K562 (cell line): ENCODE data around the gene KRTAP9-3. TPM values are rescaled to one million over a fixed set of nuclear protein-coding genes. Genes with fewer than 3 reads are reported as not detected.

Source experiments
- ATAC-seq: fragments of 200-7000 bp; cut with Tn5 transposase; 3 replicates; pipeline ENCODE4 v1.9.1; 2020; ENCODE audit warnings: moderate library complexity
- BruUV-seq: library from RNA; stranded (reverse); fragments of 400-500 nt; replicated peaks from 2 replicates; lab custom pipeline; 2021; lab: Mats Ljungman, UMichigan
- CTCF ChIA-PET: fragments of 300-600 bp; formaldehyde crosslinking; extraction: SDS; loops from one replicate; lab custom pipeline; 2021; ENCODE audit warnings: low intra/inter-chr PET ratio; lab: Yijun Ruan, JAX
- POLR2A ChIA-PET: fragments of 300-600, 350-650 bp; sonication (Branson Sonifier 250); formaldehyde crosslinking; extraction: SDS; loops from one replicate; lab custom pipeline; 2021; ENCODE audit warnings: antibody characterized with exemption, inconsistent platforms; lab: Yijun Ruan, JAX
- DNase-seq, 4 experiments: peaks; one replicate each; pipeline versions ENCODE4 v3.0.0 to v3.0.0-alpha.2; 2011 to 2018; ENCODE audit warnings: low spot score in 3 of 4, mixed read lengths in 3 of 4; ENCODE audit errors: extremely low read depth in 1 of 4
- FAIRE-seq: peaks from 2 replicates; lab custom pipeline; 2011; peaks lifted over from hg19 to GRCh38; lab: Jason Lieb, UNC
- H2AFZ ChIP-seq: 2 replicates; pipeline ENCODE4 v1.6.0; 2011; ENCODE audit warnings: low read depth, low read length, control low read depth, inconsistent platforms
- H3K27ac ChIP-seq: fragments of 200-600 bp; 3 replicates; pipeline ENCODE4 v1.8.0; 2011; ENCODE audit warnings: low read depth, mild to moderate bottlenecking, control low read depth, inconsistent platforms, low read length, moderate library complexity, mixed read lengths; ENCODE audit errors: extremely low read depth
- H3K27me3 ChIP-seq, 2 experiments: fragments of 300-600 bp in 1 of 2; 2 replicates in 1 of 2; 3 replicates in 1 of 2; pipeline versions ENCODE4 v1.6.0 to v1.8.0; 2011; ENCODE audit warnings: inconsistent platforms in 2 of 2, low read length in 2 of 2, mild to moderate bottlenecking in 1 of 2, mixed read lengths in 1 of 2, moderate library complexity in 1 of 2; ENCODE audit not compliant: control insufficient read depth in 2 of 2, insufficient read depth in 2 of 2
- H3K36me3 ChIP-seq: fragments of 300-600 bp; 3 replicates; pipeline ENCODE4 v1.8.0; 2011; ENCODE audit warnings: mild to moderate bottlenecking, low read length, inconsistent platforms; ENCODE audit not compliant: control insufficient read depth, insufficient read depth
- H3K4me1 ChIP-seq, 2 experiments: fragments of 200-600 bp in 1 of 2; replicated peaks in 1 of 2; 2 replicates in 1 of 2; 3 replicates in 1 of 2; pipeline versions ENCODE4 v1.5.1 to v1.8.0; 2011; ENCODE audit warnings: inconsistent platforms in 2 of 2, low read length in 2 of 2, mild to moderate bottlenecking in 1 of 2, mixed read lengths in 1 of 2, moderate library complexity in 1 of 2; ENCODE audit not compliant: control insufficient read depth in 2 of 2, insufficient read depth in 2 of 2
- H3K4me2 ChIP-seq: 2 replicates; pipeline ENCODE4 v1.6.1; 2011; ENCODE audit warnings: low read length, control low read depth, inconsistent platforms, mixed read lengths; ENCODE audit not compliant: insufficient read depth
- H3K4me3 ChIP-seq: fragments of 200-600 bp; sonication (generic), shearing (Covaris generic); 2 replicates; pipeline ENCODE4 v1.5.1; 2016; ENCODE audit warnings: control low read depth, inconsistent platforms
- H3K79me2 ChIP-seq: fragments of 200-600 bp; 3 replicates; pipeline ENCODE4 v1.8.0; 2011; ENCODE audit warnings: low read length, inconsistent platforms; ENCODE audit not compliant: control insufficient read depth, insufficient read depth
- H3K9ac ChIP-seq, 2 experiments: 2 replicates each; pipeline versions ENCODE4 v1.6.0 to v1.6.1; 2011; ENCODE audit warnings: low read depth in 2 of 2, low read length in 2 of 2, control low read depth in 1 of 2, inconsistent platforms in 1 of 2, mild to moderate bottlenecking in 1 of 2, mixed read lengths in 1 of 2; ENCODE audit not compliant: insufficient read depth in 1 of 2
- H3K9me1 ChIP-seq: one replicate; pipeline ENCODE4 v1.6.0; 2011; ENCODE audit warnings: inconsistent platforms, mild to moderate bottlenecking, low read length, moderate library complexity; ENCODE audit not compliant: control insufficient read depth, insufficient read depth
- H3K9me3 ChIP-seq: replicated peaks from 2 replicates; pipeline ENCODE4 v1.5.1; 2011; ENCODE audit warnings: low read depth, low read length, inconsistent platforms; ENCODE audit not compliant: control insufficient read depth, insufficient read depth
- H4K20me1 ChIP-seq: replicated peaks from 2 replicates; pipeline ENCODE4 v1.6.1; 2011; ENCODE audit warnings: low read length, inconsistent platforms, mixed read lengths; ENCODE audit not compliant: control insufficient read depth, insufficient read depth
- ARHGAP35 ChIP-seq: fragments of 450-650 bp; IDR thresholded peaks from 2 replicates; pipeline ENCODE4 v1.6.1; 2018; ENCODE audit not compliant: partially characterized antibody
- ESRRA ChIP-seq: fragments of 450-650 bp; IDR thresholded peaks from 2 replicates; pipeline ENCODE4 v1.6.1; 2014; ENCODE audit warnings: low read depth, mild to moderate bottlenecking, moderate library complexity, borderline replicate concordance
- FOXJ3 ChIP-seq: sonication (generic); formaldehyde crosslinking; IDR thresholded peaks from 2 replicates; pipeline ENCODE4 v1.4.0; 2020; ENCODE audit warnings: mild to moderate bottlenecking, missing genetic modification reagents
- IRF2 ChIP-seq: sonication (generic); formaldehyde crosslinking; IDR thresholded peaks from 2 replicates; pipeline ENCODE4 v1.8.1; 2022; ENCODE audit warnings: mild to moderate bottlenecking, missing genetic modification reagents
- POLR3A ChIP-seq: IDR thresholded peaks from 2 replicates; pipeline ENCODE4 v1.6.1; 2011; ENCODE audit warnings: borderline replicate concordance, mild to moderate bottlenecking, moderate library complexity; ENCODE audit not compliant: insufficient read length, insufficient read depth; ENCODE audit errors: extremely low read depth
- SREBF1 ChIP-seq: fragments of 150-350 bp; IDR thresholded peaks from 2 replicates; pipeline ENCODE4 v1.6.1; 2014; ENCODE audit warnings: antibody characterized with exemption, low read depth, low read length, borderline replicate concordance
- U2AF1 ChIP-seq: fragments of 200-400 bp; formaldehyde crosslinking; optimal IDR thresholded peaks from 2 replicates; pipeline ENCODE3; 2017; ENCODE audit warnings: mild to moderate bottlenecking, low read depth, low read length, moderate library complexity
- ZNF408 ChIP-seq: fragments of 250-450 bp; sonication (Bioruptor Pico); IDR thresholded peaks from 2 replicates; pipeline ENCODE4 v1.4.0; 2020; ENCODE audit warnings: low read depth, mild to moderate bottlenecking, moderate library complexity
- WGBS: fragments of 100-300 bp; shearing (Covaris generic); methylation state at CpG from one replicate; pipeline ENCODE4 v1.1.6; 2016; ENCODE audit warnings: low coverage, mixed read lengths; ENCODE audit not compliant: insufficient coverage; ENCODE audit errors: missing lambda C conversion rate; 5-methylcytosine and 5-hydroxymethylcytosine counted together
- in situ Hi-C: fragments of 300-500 bp; cut with MboI; formaldehyde crosslinking; loops from 4 replicates; pipeline ENCODE4 v1.15.0; 2018; ENCODE audit warnings: inconsistent platforms, mixed read lengths
- intact Hi-C: fragments of 100-400 bp; cut with micrococcal nuclease; formaldehyde crosslinking; loops from 2 replicates; pipeline ENCODE4 v1.14.2; 2022
- polyA plus RNA-seq, 8 experiments: library from polyadenylated mRNA; depleted of rRNA in 4 of 8; stranded (reverse) in 5 of 8; unstranded in 3 of 8; fragments of >200 nt; fragmentation: Nextera tagmentation in 2 of 8; fragmentation: Illumina TruSeq in 1 of 8; extraction: Ambion mirVana in 2 of 8; extraction: Trizol in 1 of 8; gene quantifications; 2 replicates each; pipeline versions ENCODE4 v1.2.1 to v1.2.3, GENCODE V29; 2011 to 2014; ENCODE audit warnings: inconsistent platforms in 1 of 8, missing spikeins in 1 of 8
- total RNA-seq, 7 experiments: library from RNA; depleted of rRNA in 6 of 7; stranded (reverse); fragments of >200 nt in 6 of 7; fragmentation: Illumina TruSeq in 2 of 7; extraction: Trizol in 2 of 7; gene quantifications; 2 replicates each; pipeline versions ENCODE4 v1.2.1 to v1.2.3, GENCODE V29; 2011 to 2021; ENCODE audit warnings: low replicate concordance in 1 of 7

The KRTAP9-3 gene
- total and polyA plus RNA-seq, 9 of the 15 experiments (the other 6 are each of a cell fraction or from before 2014, with no cell fraction given), result not detected

GRCh38 chr17:41184480-41184961 is 47.7 kb upstream of the KRTAP9-3 start, which contains the start of gene KRTAP4-1 (continued):
- no peak for TF ChIP-seq ESRRA
- TF ChIP-seq U2AF1, result no peak

GRCh38 chr17:41185001-41185400 is 47.2 kb upstream of the KRTAP9-3 start:
- no TSS peak for BruUV-seq
- intact Hi-C loops, result no loop called here
- no peak for FAIRE-seq

More at GRCh38 chr17:41185001-41185400, 47.2 kb upstream of the KRTAP9-3 start:
- 0% methylated on average over 1 of the region's 1 CpG for WGBS
- Histone ChIP-seq H3K9me3 (no peaks in the 10 kb centered on the region), H3K4me2 (no peak overlapping the region), H4K20me1 (no peaks in the 10 kb centered on the region), H3K27ac (no peak overlapping the region), H3K4me3 (no peak overlapping the region), H3K79me2 (no peaks in the 10 kb centered on the region), H3K9ac (no peak overlapping the region), H3K36me3 (no peaks in the 10 kb centered on the region), H3K4me1 (peaks cover 0 to 2% of the 10 kb centered on the region in 2 experiments; a peak in 2 of 5 replicates), H3K27me3 (peaks cover 0 to 11% of the 10 kb centered on the region in 2 experiments; a peak in 3 of 5 replicates), H2AFZ (no peak overlapping the region), H3K9me1 (no peaks in the 10 kb centered on the region)
- POLR2A ChIA-PET, result no interaction called here
- TF ChIP-seq POLR3A (no peak), ARHGAP35 (no peak), ZNF408 (no peak), SREBF1 (no peak), IRF2 (CRISPR knock-in tag) (no peak), FOXJ3 (CRISPR knock-in tag) (no peak)
- ATAC-seq (no peak), DNase-seq (no peak)
- in situ Hi-C loops, result no loop called here
- CTCF ChIA-PET, result no interaction called here
